H1 (cell line): Measurements from ENCODE around the gene LRRTM4. TPM values are rescaled to one million over a fixed set of nuclear protein-coding genes. Genes with fewer than 3 reads are reported as not detected.

Experiments used
- CTCF ChIA-PET: fragments of 300-600 bp; sonication (Branson Sonifier 250); formaldehyde crosslinking; loops from one replicate; lab custom pipeline; 2021; ENCODE audit not compliant: partially characterized antibody; lab: Charles Lee
- POLR2A ChIA-PET: fragments of 300-600 bp; sonication (Branson Sonifier 250); formaldehyde crosslinking; loops from one replicate; lab custom pipeline; 2021; ENCODE audit warnings: inconsistent platforms; ENCODE audit not compliant: partially characterized antibody; lab: Charles Lee
- DNase-seq, 2 experiments: peaks; one replicate each; pipeline versions ENCODE4 v3.0.0 to v3.0.0-alpha.2; 2010 to 2022; ENCODE audit warnings: low spot score in 2 of 2, low read depth in 1 of 2, mixed read lengths in 1 of 2
- FAIRE-seq: peaks from 2 replicates; lab custom pipeline; 2011; peaks lifted over from hg19 to GRCh38; lab: Jason Lieb, UNC
- H2AFZ ChIP-seq: 2 replicates; pipeline ENCODE4 v1.8.1; 2012; ENCODE audit warnings: low read length, inconsistent platforms
- H2AK5ac ChIP-seq: 2 replicates; pipeline ENCODE4 v1.6.1; 2013; ENCODE audit warnings: low read depth, low read length
- H2BK120ac ChIP-seq: replicated peaks from 2 replicates; pipeline ENCODE3; 2013; ENCODE audit warnings: low read depth, low read length, inconsistent platforms
- H2BK12ac ChIP-seq: 2 replicates; pipeline ENCODE4 v1.6.1; 2013; ENCODE audit warnings: low read depth, low read length
- H2BK15ac ChIP-seq: 2 replicates; pipeline ENCODE4 v1.6.1; 2013; ENCODE audit warnings: low read length
- H2BK20ac ChIP-seq: 2 replicates; pipeline ENCODE4 v1.6.1; 2013; ENCODE audit warnings: low read length
- H2BK5ac ChIP-seq: 2 replicates; pipeline ENCODE4 v1.6.1; 2013; ENCODE audit warnings: low read depth, low read length
- H3K14ac ChIP-seq: 2 replicates; pipeline ENCODE4 v1.6.1; 2013; ENCODE audit warnings: inconsistent platforms; ENCODE audit not compliant: insufficient read length
- H3K18ac ChIP-seq: 2 replicates; pipeline ENCODE4 v1.6.1; 2013; ENCODE audit warnings: low read length; ENCODE audit errors: extremely low read depth
- H3K23ac ChIP-seq: 2 replicates; pipeline ENCODE4 v1.6.1; 2013; ENCODE audit warnings: inconsistent platforms; ENCODE audit not compliant: insufficient read length
- H3K23me2 ChIP-seq: 2 replicates; pipeline ENCODE4 v1.6.1; 2013; ENCODE audit warnings: low read depth, low read length
- H3K27ac ChIP-seq: 2 replicates; pipeline ENCODE4 v1.6.1; 2011; ENCODE audit warnings: low read depth, low read length, inconsistent platforms
- H3K27me3 ChIP-seq, 4 experiments: replicated peaks in 1 of 4; 1 replicate in 1 of 4; 2 replicates in 3 of 4; pipeline versions ENCODE4 v1.6.1 to v1.8.1; 2011 to 2013; ENCODE audit warnings: low read length in 3 of 4, mild to moderate bottlenecking in 3 of 4, inconsistent platforms in 2 of 4, mixed read lengths in 2 of 4, moderate library complexity in 1 of 4; ENCODE audit not compliant: control insufficient read depth in 3 of 4, insufficient read depth in 3 of 4; ENCODE audit errors: extremely low read depth in 1 of 4
- H3K36me3 ChIP-seq, 4 experiments: 2 replicates each; pipeline versions ENCODE4 v1.6.1 to v1.8.1; 2011 to 2013; ENCODE audit warnings: mild to moderate bottlenecking in 4 of 4, low read length in 3 of 4, moderate library complexity in 2 of 4, control low read depth in 1 of 4, inconsistent platforms in 1 of 4; ENCODE audit not compliant: insufficient read depth in 4 of 4, control insufficient read depth in 2 of 4
- H3K4ac ChIP-seq: replicated peaks from 2 replicates; pipeline ENCODE3; 2013; ENCODE audit warnings: low read length, low read depth, mixed read lengths, inconsistent platforms; ENCODE audit not compliant: insufficient read length
- H3K4me1 ChIP-seq, 4 experiments: replicated peaks in 1 of 4; 1 replicate in 1 of 4; 2 replicates in 3 of 4; pipeline versions ENCODE4 v1.6.1 to v1.8.1; 2011 to 2013; ENCODE audit warnings: low read length in 3 of 4, inconsistent platforms in 2 of 4, mixed read lengths in 1 of 4; ENCODE audit not compliant: insufficient read depth in 4 of 4, control insufficient read depth in 3 of 4
- H3K4me2 ChIP-seq, 2 experiments: 2 replicates each; pipeline versions ENCODE4 v1.6.1 to v1.8.1; 2011 to 2013; ENCODE audit warnings: low read depth in 2 of 2, low read length in 2 of 2, control low read depth in 1 of 2, inconsistent platforms in 1 of 2, mild to moderate bottlenecking in 1 of 2; ENCODE audit not compliant: insufficient read depth in 1 of 2
- H3K4me3 ChIP-seq, 4 experiments: fragments of 200-600, 300-600 bp in 1 of 4; sonication (generic), shearing (Covaris generic), sonication (Bioruptor Twin) in 1 of 4; 2 replicates each; pipeline versions ENCODE4 v1.5.1 to v1.8.1; 2011 to 2016; ENCODE audit warnings: low read length in 4 of 4, low read depth in 3 of 4, control low read depth in 2 of 4, inconsistent platforms in 2 of 4, mild to moderate bottlenecking in 2 of 4, mixed read lengths in 1 of 4, moderate library complexity in 1 of 4; ENCODE audit not compliant: insufficient read depth in 2 of 4; ENCODE audit errors: extremely low read depth in 1 of 4
- H3K56ac ChIP-seq: replicated peaks from 2 replicates; pipeline ENCODE3; 2013; ENCODE audit warnings: low read depth, mild to moderate bottlenecking, mixed read lengths, low read length, inconsistent platforms; ENCODE audit not compliant: insufficient read length
- H3K79me1 ChIP-seq: 2 replicates; pipeline ENCODE4 v1.6.1; 2013; ENCODE audit warnings: low read depth, low read length, control low read depth
- H3K79me2 ChIP-seq, 2 experiments: 2 replicates each; pipeline versions ENCODE4 v1.6.1 to v1.8.1; 2012 to 2013; ENCODE audit warnings: low read length in 2 of 2, mild to moderate bottlenecking in 2 of 2, inconsistent platforms in 1 of 2; ENCODE audit not compliant: insufficient read depth in 2 of 2, control insufficient read depth in 1 of 2
- H3K9ac ChIP-seq, 4 experiments: replicated peaks in 1 of 4; 1 replicate in 1 of 4; 2 replicates in 3 of 4; pipeline versions ENCODE4 v1.6.1 to v1.8.1; 2011 to 2013; ENCODE audit warnings: low read depth in 3 of 4, low read length in 3 of 4, control low read depth in 2 of 4, mild to moderate bottlenecking in 2 of 4, moderate library complexity in 2 of 4, inconsistent platforms in 1 of 4; ENCODE audit errors: extremely low read depth in 1 of 4
- H3K9me3 ChIP-seq, 2 experiments: 2 replicates each; pipeline versions ENCODE4 v1.6.1 to v1.8.1; 2012 to 2013; ENCODE audit warnings: mild to moderate bottlenecking in 2 of 2, moderate library complexity in 2 of 2, control low read depth in 1 of 2, inconsistent platforms in 1 of 2, low read depth in 1 of 2, low read length in 1 of 2, mixed read lengths in 1 of 2; ENCODE audit not compliant: insufficient read depth in 2 of 2
- H4K20me1 ChIP-seq, 2 experiments: replicated peaks in 1 of 2; 2 replicates each; pipeline versions ENCODE3 to v1.8.1; 2011 to 2013; ENCODE audit warnings: inconsistent platforms in 2 of 2, low read length in 2 of 2, mild to moderate bottlenecking in 1 of 2; ENCODE audit not compliant: insufficient read depth in 2 of 2, control insufficient read depth in 1 of 2
- H4K5ac ChIP-seq: 2 replicates; pipeline ENCODE4 v1.6.1; 2013; ENCODE audit warnings: low read length, low read depth, mixed read lengths, inconsistent platforms; ENCODE audit not compliant: insufficient read length
- H4K8ac ChIP-seq: 2 replicates; pipeline ENCODE4 v1.8.0; 2013; ENCODE audit warnings: mild to moderate bottlenecking, moderate library complexity, low read length, inconsistent platforms; ENCODE audit not compliant: insufficient read depth; ENCODE audit errors: extremely low read depth
- H4K91ac ChIP-seq: replicated peaks from 2 replicates; pipeline ENCODE3; 2013; ENCODE audit warnings: low read length, mixed read lengths, inconsistent platforms; ENCODE audit not compliant: insufficient read length
- BRCA1 ChIP-seq: IDR thresholded peaks from 2 replicates; pipeline ENCODE4 v1.6.1; 2012; ENCODE audit warnings: low read depth, low read length, improper control_type of control experiment
- RFX5 ChIP-seq: IDR thresholded peaks from 2 replicates; pipeline ENCODE4 v1.6.1; 2011; ENCODE audit warnings: low read depth, low read length, improper control_type of control experiment, borderline replicate concordance
- YY1 ChIP-seq: IDR thresholded peaks from 2 replicates; pipeline ENCODE4 v1.6.1; 2011; ENCODE audit warnings: low read depth, mild to moderate bottlenecking, low read length
- WGBS, 2 experiments: shearing (Covaris generic) in 1 of 2; methylation state at CpG; one replicate each; pipeline versions ENCODE4 v1.1.6 to v1.1.7; 2013 to 2015; ENCODE audit warnings: low lambda C conversion rate in 2 of 2, mixed read lengths in 2 of 2, inconsistent platforms in 1 of 2, low coverage in 1 of 2, missing lambda C conversion rate in 1 of 2; ENCODE audit not compliant: insufficient replicate concordance in 2 of 2, insufficient coverage in 1 of 2, insufficient read length in 1 of 2; ENCODE audit errors: extremely low coverage in 1 of 2, missing lambda C conversion rate in 1 of 2; 5-methylcytosine and 5-hydroxymethylcytosine counted together
- polyA plus RNA-seq, 7 experiments: library from polyadenylated mRNA; depleted of rRNA in 3 of 7; stranded (reverse) in 5 of 7; unstranded in 2 of 7; fragments of >200 nt in 5 of 7; fragments of 200-250 nt in 2 of 7; gene quantifications; 1 replicate in 5 of 7; 2 replicates in 1 of 7; 4 replicates in 1 of 7; pipeline versions ENCODE4 v1.2.1 to v1.2.3, GENCODE V29; 2011 to 2013; ENCODE audit warnings: missing spikeins in 2 of 7, mixed read lengths in 2 of 7
- total RNA-seq: library from RNA; stranded (reverse); fragmentation: NEBNext Ultra II Directional; extraction: Animal tissue kit (Norgen Biotek cat#: 25700); gene quantifications from 2 replicates; pipeline ENCODE4 v1.2.1, GENCODE V29; 2021

Gene LRRTM4
- total and polyA plus RNA-seq, 2 of the 8 experiments (the other 6 are each of a cell fraction or from before 2014, with no cell fraction given): 3.6 to 9.5 TPM

DNA sequence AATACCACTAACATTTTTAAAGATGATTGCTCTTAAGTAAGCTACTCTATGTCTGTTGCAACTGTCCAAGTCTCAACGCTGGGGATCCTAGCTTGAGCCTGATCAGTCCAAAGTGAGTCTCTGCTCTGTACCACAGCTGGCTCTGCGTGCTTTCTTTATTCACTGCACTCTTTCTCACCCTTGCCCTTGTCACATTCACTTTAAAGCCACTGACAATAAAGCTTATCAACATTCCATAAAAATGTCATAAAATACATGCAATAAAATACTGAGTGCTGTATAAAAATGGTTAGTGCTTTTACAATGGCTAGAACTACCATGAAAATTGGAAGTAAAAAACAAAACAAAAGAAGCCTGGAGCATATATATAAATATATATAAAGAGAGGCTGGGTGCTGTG lies 45.5 kb upstream of the LRRTM4 start:
- no peak overlapping the region for H3K4me3 ChIP-seq
- H3K4me2 ChIP-seq: no peak overlapping the region
- H3K23me2 ChIP-seq: no peaks in the 10 kb centered on the region
- no peaks in the 10 kb centered on the region for H4K20me1 ChIP-seq
- FAIRE-seq (no peak), DNase-seq (no peak)
- H3K4me1 ChIP-seq: no peaks in the 10 kb centered on the region
- H3K27ac ChIP-seq: no peak overlapping the region
- no peak overlapping the region for H4K91ac ChIP-seq
- no peak overlapping the region for H3K56ac ChIP-seq
- no peak overlapping the region for H4K5ac ChIP-seq
- 82% methylated on average over 2 of the region's 2 CpGs; no CpG with 5 or more reads in 1 of the 2 experiments for WGBS, 2 experiments
- no peak overlapping the region for H2BK20ac ChIP-seq
- no peak overlapping the region for H2BK15ac ChIP-seq
- no peak overlapping the region for H3K18ac ChIP-seq
- no peaks in the 10 kb centered on the region; the same call in 1 of the 2 replicates for H3K79me1 ChIP-seq
- ChIA-PET POLR2A (no interaction called here), CTCF (interaction anchor here (1.6 kb wide), 1 partner anchor 132 kb away, joined by 3 read pairs; no protein-coding TSS in a partner anchor)
- H3K4ac ChIP-seq: no peak overlapping the region
- H3K36me3 ChIP-seq: no peaks in the 10 kb centered on the region
- H3K9ac ChIP-seq: no peak overlapping the region
- no peak overlapping the region for H2BK120ac ChIP-seq
- TF ChIP-seq YY1 (no peak), BRCA1 (no peak), RFX5 (no peak)
- no peaks in the 10 kb centered on the region for H3K79me2 ChIP-seq
- no peak overlapping the region for H2BK5ac ChIP-seq
- H3K27me3 ChIP-seq: no peaks in the 10 kb centered on the region
- H3K23ac ChIP-seq: no peak overlapping the region
- H3K14ac ChIP-seq: no peak overlapping the region
- no peak overlapping the region for H4K8ac ChIP-seq
- H2AK5ac ChIP-seq: no peak overlapping the region
- H3K9me3 ChIP-seq: no peaks in the 10 kb centered on the region
- no peak overlapping the region for H2BK12ac ChIP-seq
- H2AFZ ChIP-seq: no peak overlapping the region
